OCI-LY7 (cell line): ENCODE data around the gene CYP27C1. TPM values are rescaled to one million over a fixed set of nuclear protein-coding genes. Genes with fewer than 3 reads are reported as not detected.

ENCODE experiments used
- BruUV-seq: library from RNA; stranded (reverse); fragments of 400-500 nt; replicated peaks from 2 replicates; lab custom pipeline; 2021; lab: Mats Ljungman, UMichigan
- CTCF ChIA-PET: fragments of 300-600 bp; sonication (Branson Sonifier 250); formaldehyde crosslinking; loops from one replicate; lab custom pipeline; 2022; ENCODE audit warnings: antibody characterized with exemption; ENCODE audit not compliant: unreplicated experiment; lab: Charles Lee
- POLR2A ChIA-PET: fragments of 300-600 bp; sonication (Branson Sonifier 250); formaldehyde crosslinking; loops from one replicate; lab custom pipeline; 2022; ENCODE audit warnings: antibody characterized with exemption; lab: Charles Lee
- DNase-seq: peaks from one replicate; pipeline ENCODE4 v3.0.0-alpha.2; 2015; ENCODE audit warnings: low spot score
- H2AFZ ChIP-seq: fragments of 200-600 bp; sonication (generic), shearing (Covaris generic); 2 replicates; pipeline ENCODE4 v1.6.1; 2014; ENCODE audit warnings: mild to moderate bottlenecking, antibody characterized with exemption, low read length, moderate library complexity
- H3K27ac ChIP-seq: fragments of 200-600 bp; sonication (generic); 2 replicates; pipeline ENCODE4 v1.5.1; 2014; ENCODE audit warnings: mixed run types, low read depth, mild to moderate bottlenecking, moderate library complexity, low read length, inconsistent platforms; ENCODE audit not compliant: poor library complexity, severe bottlenecking
- H3K36me3 ChIP-seq: fragments of 200-600 bp; sonication (generic); 2 replicates; pipeline ENCODE4 v1.6.1; 2014; ENCODE audit warnings: mild to moderate bottlenecking, antibody characterized with exemption, low read length, moderate library complexity, mixed read lengths; ENCODE audit not compliant: insufficient read depth
- H3K4me1 ChIP-seq: fragments of 200-600 bp; sonication (generic); 2 replicates; pipeline ENCODE4 v1.5.1; 2014; ENCODE audit warnings: mild to moderate bottlenecking, low read length; ENCODE audit not compliant: insufficient read depth, poor library complexity, severe bottlenecking
- H3K4me2 ChIP-seq: fragments of 200-600 bp; sonication (generic); 2 replicates; pipeline ENCODE4 v1.6.1; 2014; ENCODE audit warnings: mild to moderate bottlenecking, low read length
- H3K4me3 ChIP-seq: fragments of 200-600 bp; sonication (generic); 2 replicates; pipeline ENCODE4 v1.5.1; 2014; ENCODE audit warnings: mild to moderate bottlenecking, low read depth, low read length; ENCODE audit not compliant: poor library complexity, severe bottlenecking
- H3K79me2 ChIP-seq: fragments of 200-600 bp; sonication (generic); 2 replicates; pipeline ENCODE4 v1.6.1; 2016; ENCODE audit warnings: low read depth, mild to moderate bottlenecking, low read length, moderate library complexity, mixed read lengths; ENCODE audit not compliant: insufficient read depth
- H3K9me2 ChIP-seq: fragments of 200-600 bp; sonication (generic); 2 replicates; pipeline ENCODE4 v1.6.1; 2016; ENCODE audit warnings: mild to moderate bottlenecking, low read length, mixed read lengths; ENCODE audit not compliant: insufficient read depth
- H3K9me3 ChIP-seq: fragments of 200-600 bp; sonication (generic); 2 replicates; pipeline ENCODE4 v1.6.1; 2014; ENCODE audit warnings: mild to moderate bottlenecking, mixed run types, low read length, mixed read lengths
- H4K20me1 ChIP-seq: fragments of 200-600 bp; sonication (generic); 2 replicates; pipeline ENCODE4 v1.6.1; 2014; ENCODE audit warnings: mild to moderate bottlenecking, antibody characterized with exemption, low read length, moderate library complexity, mixed read lengths; ENCODE audit not compliant: insufficient read depth
- EZH2phosphoT487 ChIP-seq: fragments of 200-600 bp; sonication (generic); IDR thresholded peaks from 2 replicates; pipeline ENCODE4 v1.6.1; 2018; ENCODE audit warnings: low read depth, borderline replicate concordance, mild to moderate bottlenecking, mixed run types, antibody characterized with exemption, low read length, moderate library complexity, mixed read lengths
- intact Hi-C: fragments of 100-400 bp; cut with micrococcal nuclease; formaldehyde crosslinking; loops from one replicate; pipeline ENCODE4 v1.10.0; 2022; ENCODE audit not compliant: unreplicated experiment
- total RNA-seq, 2 experiments: library from RNA; depleted of rRNA in 1 of 2; stranded (reverse); fragments of >200 nt in 1 of 2; shearing (Covaris generic) in 1 of 2; gene quantifications; 2 replicates each; pipeline ENCODE4 v1.2.3, GENCODE V29; 2014 to 2022
- TF ChIP-seq, protein P1 (sequence below): fragments of 200-600 bp; sonication (generic); conservative IDR thresholded peaks from 2 replicates; pipeline ENCODE4 v1.5.1; 2014; ENCODE audit warnings: mild to moderate bottlenecking, antibody characterized with exemption, low read length, moderate library complexity, mixed read lengths

Gene CYP27C1
- total RNA-seq, 2 experiments from 2014 or later: not detected

DNA sequence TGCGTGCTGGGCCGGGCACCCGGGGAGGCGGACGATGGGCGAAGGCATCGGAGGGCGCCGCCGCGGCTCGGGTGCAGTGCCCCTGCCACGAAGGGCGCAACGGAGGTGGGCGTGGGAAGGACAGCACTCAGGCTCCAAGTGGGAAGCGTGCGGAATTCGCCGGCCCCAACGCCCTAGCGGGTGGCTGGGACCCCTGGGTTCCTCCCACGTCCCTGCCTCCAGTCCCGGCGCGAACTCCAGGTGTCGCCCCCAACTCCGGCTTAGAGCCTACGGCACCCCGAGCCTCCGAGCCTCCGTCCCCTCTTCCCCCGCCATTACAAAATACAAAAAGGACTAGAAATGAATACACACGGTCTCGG lies 1.3 kb downstream of the CYP27C1 start:
- Histone ChIP-seq H3K36me3 (no peaks in the 10 kb centered on the region), H3K4me3 (no peak overlapping the region), H3K9me2 (no peaks in the 10 kb centered on the region), H3K9me3 (no peaks in the 10 kb centered on the region), H4K20me1 (no peaks in the 10 kb centered on the region), H2AFZ (no peak overlapping the region), H3K79me2 (no peaks in the 10 kb centered on the region), H3K27ac (no peak overlapping the region), H3K4me2 (no peak overlapping the region), H3K4me1 (no peaks in the 10 kb centered on the region)
- no TSS peak for BruUV-seq
- POLR2A ChIA-PET: interaction anchor here (0.6 kb wide), 1 partner anchor 749 kb away, joined by 3 read pairs; no protein-coding TSS in a partner anchor
- CTCF ChIA-PET: no interaction called here
- intact Hi-C loops: no loop called here
- TF ChIP-seq, protein P1, sequence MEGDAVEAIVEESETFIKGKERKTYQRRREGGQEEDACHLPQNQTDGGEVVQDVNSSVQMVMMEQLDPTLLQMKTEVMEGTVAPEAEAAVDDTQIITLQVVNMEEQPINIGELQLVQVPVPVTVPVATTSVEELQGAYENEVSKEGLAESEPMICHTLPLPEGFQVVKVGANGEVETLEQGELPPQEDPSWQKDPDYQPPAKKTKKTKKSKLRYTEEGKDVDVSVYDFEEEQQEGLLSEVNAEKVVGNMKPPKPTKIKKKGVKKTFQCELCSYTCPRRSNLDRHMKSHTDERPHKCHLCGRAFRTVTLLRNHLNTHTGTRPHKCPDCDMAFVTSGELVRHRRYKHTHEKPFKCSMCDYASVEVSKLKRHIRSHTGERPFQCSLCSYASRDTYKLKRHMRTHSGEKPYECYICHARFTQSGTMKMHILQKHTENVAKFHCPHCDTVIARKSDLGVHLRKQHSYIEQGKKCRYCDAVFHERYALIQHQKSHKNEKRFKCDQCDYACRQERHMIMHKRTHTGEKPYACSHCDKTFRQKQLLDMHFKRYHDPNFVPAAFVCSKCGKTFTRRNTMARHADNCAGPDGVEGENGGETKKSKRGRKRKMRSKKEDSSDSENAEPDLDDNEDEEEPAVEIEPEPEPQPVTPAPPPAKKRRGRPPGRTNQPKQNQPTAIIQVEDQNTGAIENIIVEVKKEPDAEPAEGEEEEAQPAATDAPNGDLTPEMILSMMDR: no peak
- TF ChIP-seq EZH2phosphoT487: no peak
- no peak for DNase-seq

DNA sequence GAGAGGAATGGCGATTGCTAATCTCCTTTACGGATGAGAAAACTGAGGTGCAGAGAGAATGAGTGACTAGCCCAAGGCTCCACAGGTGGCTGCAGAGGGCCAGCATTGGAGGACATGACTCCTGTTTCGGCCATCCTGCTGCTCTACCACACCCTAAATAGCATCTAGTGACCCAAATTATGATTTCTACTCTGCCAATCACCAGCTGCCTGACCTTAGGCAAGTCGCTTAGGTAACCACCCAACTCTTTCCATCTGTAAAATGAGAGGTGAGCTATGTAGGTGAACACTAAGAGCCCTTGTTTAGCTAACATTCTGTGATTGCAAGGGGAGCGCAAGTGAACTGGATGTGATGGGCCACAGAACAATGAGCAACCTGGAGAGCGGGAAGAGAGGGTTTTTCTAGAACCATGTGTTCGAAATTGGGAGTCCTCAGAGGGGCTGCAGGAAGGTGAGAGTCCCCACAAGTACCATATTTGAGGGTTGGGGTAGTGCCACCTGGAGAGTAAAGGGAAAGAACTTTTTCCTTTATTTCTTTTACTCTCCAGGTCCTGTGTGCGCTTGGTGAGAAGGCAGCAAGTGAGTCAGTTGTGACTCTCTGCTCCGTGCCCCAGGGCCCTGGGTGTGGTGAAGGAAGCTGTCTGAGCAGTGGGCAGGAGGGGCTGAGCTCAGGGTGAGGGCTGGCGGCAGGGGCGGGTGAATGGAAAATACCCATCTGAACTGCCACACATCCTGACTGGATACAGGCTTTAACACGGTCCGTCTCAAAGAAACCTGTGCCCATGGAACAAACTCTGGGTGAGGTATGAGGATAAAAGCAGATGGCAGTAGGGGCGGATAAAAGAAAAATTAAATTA lies 2.4 kb downstream of the CYP27C1 start:
- Histone ChIP-seq H3K79me2 (no peaks in the 10 kb centered on the region), H2AFZ (no peak overlapping the region), H3K9me2 (no peaks in the 10 kb centered on the region), H3K27ac (no peak overlapping the region), H4K20me1 (no peaks in the 10 kb centered on the region), H3K4me2 (no peak overlapping the region), H3K9me3 (no peaks in the 10 kb centered on the region), H3K4me3 (no peak overlapping the region), H3K36me3 (no peaks in the 10 kb centered on the region), H3K4me1 (no peaks in the 10 kb centered on the region)
- CTCF ChIA-PET: interaction anchor here (0.7 kb wide), 1 partner anchor 1583 kb away, joined by 3 read pairs; no protein-coding TSS in a partner anchor
- POLR2A ChIA-PET: no interaction called here
- intact Hi-C loops: no loop called here
- DNase-seq: no peak
- BruUV-seq: no TSS peak
- TF ChIP-seq, protein P1: no peak
- TF ChIP-seq EZH2phosphoT487: no peak

DNA sequence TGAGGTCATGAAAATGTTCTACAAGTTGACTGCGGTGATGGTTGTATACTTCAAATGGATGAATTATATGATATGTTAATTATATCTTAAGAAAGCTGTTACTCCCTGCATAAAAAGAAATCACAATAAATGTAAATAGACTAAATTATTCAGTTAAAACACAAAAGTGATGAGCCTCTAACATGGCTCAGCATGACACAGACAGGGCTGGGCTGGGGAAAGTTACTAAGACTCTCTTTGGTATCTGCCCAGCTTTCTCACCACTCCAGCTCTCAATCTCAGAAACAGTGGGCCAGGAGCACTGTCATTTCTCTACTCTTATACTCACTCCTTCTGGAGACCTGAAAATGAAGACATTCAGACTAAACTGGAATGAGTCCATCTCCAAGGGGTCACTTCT lies 3.5 kb downstream of the CYP27C1 start:
- intact Hi-C loops: no loop called here
- Histone ChIP-seq H3K36me3 (no peaks in the 10 kb centered on the region), H3K4me3 (no peak overlapping the region), H3K27ac (no peak overlapping the region), H3K9me3 (no peaks in the 10 kb centered on the region), H2AFZ (no peak overlapping the region), H3K9me2 (no peaks in the 10 kb centered on the region), H4K20me1 (no peaks in the 10 kb centered on the region), H3K4me2 (no peak overlapping the region), H3K4me1 (no peaks in the 10 kb centered on the region), H3K79me2 (no peaks in the 10 kb centered on the region)
- CTCF ChIA-PET: no interaction called here
- BruUV-seq: no TSS peak
- TF ChIP-seq EZH2phosphoT487: no peak
- TF ChIP-seq, protein P1: no peak
- no peak for DNase-seq
- POLR2A ChIA-PET: interaction anchor here (0.5 kb wide), 1 partner anchor 100 kb away, joined by 3 read pairs; no protein-coding TSS in a partner anchor
